NOMO-1 (cell line): ENCODE measurements around the gene VSNL1.

Experiments used
- DNase-seq, 2 experiments: peaks; one replicate each; lab custom pipeline; 2025; ENCODE audit not compliant: unreplicated experiment in 2 of 2; lab: John Stamatoyannopoulos, UW

VSNL1 gene

DNA sequence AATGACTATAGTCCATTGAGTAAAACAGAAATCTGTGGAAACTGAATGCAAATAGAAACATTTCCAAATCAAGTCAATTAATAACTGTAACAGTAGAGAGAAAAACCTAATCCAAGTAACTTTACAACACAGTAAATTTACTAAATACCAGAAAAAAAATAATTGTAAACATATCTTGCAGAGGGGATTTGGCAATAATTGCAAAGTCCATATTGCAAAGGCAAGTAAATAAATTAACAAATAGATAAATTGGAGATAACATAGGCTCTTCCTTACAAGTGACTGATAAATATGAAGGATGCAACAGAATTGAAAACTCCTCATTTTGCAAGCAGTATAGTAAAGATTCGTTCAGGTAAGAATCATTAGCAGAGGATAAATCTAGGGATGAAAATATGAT lies 148.1 kb downstream of the VSNL1 start:
- no peak for DNase-seq

DNA sequence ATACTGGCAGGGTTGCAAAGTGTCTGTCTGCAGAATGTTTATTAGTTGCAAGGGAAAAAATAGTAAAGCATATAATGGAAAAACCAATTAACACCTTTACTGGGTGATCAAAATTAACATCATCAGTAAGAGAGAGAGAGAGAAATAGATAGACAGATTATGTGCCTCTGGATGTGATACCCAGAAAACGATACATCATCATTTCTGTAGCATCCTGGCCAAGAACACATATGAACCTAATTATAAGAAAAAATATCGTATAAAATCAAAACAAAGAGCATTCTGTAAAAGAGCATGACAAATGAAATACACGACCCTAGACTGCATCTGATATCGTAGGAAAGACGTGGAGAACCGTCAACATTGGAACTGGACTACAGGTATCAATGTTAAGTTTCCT lies 148.5 kb downstream of the VSNL1 start:
- DNase-seq: no peak

DNA sequence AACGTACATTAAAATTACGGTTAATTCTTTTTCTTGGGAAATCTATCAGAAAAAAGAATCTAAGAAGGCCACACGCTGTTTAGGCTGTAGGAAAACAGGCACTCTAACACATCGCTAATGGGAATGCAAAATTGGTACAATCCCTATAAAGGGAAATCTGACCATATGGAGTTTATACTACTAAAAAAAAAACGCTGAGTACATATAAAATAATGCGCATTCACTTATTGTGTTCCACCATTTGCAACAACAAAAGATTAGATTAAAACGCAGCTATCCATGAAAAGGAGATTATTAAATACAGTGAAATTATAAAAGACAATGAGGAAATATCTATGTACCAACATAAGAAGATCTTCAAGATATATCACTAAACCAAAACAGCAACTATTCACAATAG lies 150.3 kb downstream of the VSNL1 start:
- DNase-seq: no peak
